K562 (cell line): ENCODE measurements around the gene CRADD. TPM values are rescaled to one million over a fixed set of nuclear protein-coding genes. Genes with fewer than 3 reads are reported as not detected.

ENCODE experiments used
- ATAC-seq: fragments of 200-7000 bp; cut with Tn5 transposase; 3 replicates; pipeline ENCODE4 v1.9.1; 2020; ENCODE audit warnings: moderate library complexity
- BruUV-seq: library from RNA; stranded (reverse); fragments of 400-500 nt; replicated peaks from 2 replicates; lab custom pipeline; 2021; lab: Mats Ljungman, UMichigan
- CTCF ChIA-PET: fragments of 300-600 bp; formaldehyde crosslinking; extraction: SDS; loops from one replicate; lab custom pipeline; 2021; ENCODE audit warnings: low intra/inter-chr PET ratio; lab: Yijun Ruan, JAX
- POLR2A ChIA-PET: fragments of 300-600, 350-650 bp; sonication (Branson Sonifier 250); formaldehyde crosslinking; extraction: SDS; loops from one replicate; lab custom pipeline; 2021; ENCODE audit warnings: antibody characterized with exemption, inconsistent platforms; lab: Yijun Ruan, JAX
- DNase-seq, 4 experiments: peaks; one replicate each; pipeline versions ENCODE4 v3.0.0 to v3.0.0-alpha.2; 2011 to 2018; ENCODE audit warnings: low spot score in 3 of 4, mixed read lengths in 3 of 4; ENCODE audit errors: extremely low read depth in 1 of 4
- FAIRE-seq: peaks from 2 replicates; lab custom pipeline; 2011; peaks lifted over from hg19 to GRCh38; lab: Jason Lieb, UNC
- H2AFZ ChIP-seq: 2 replicates; pipeline ENCODE4 v1.6.0; 2011; ENCODE audit warnings: low read depth, low read length, control low read depth, inconsistent platforms
- H3K27ac ChIP-seq: fragments of 200-600 bp; 3 replicates; pipeline ENCODE4 v1.8.0; 2011; ENCODE audit warnings: low read depth, mild to moderate bottlenecking, control low read depth, inconsistent platforms, low read length, moderate library complexity, mixed read lengths; ENCODE audit errors: extremely low read depth
- H3K27me3 ChIP-seq, 2 experiments: fragments of 300-600 bp in 1 of 2; 2 replicates in 1 of 2; 3 replicates in 1 of 2; pipeline versions ENCODE4 v1.6.0 to v1.8.0; 2011; ENCODE audit warnings: inconsistent platforms in 2 of 2, low read length in 2 of 2, mild to moderate bottlenecking in 1 of 2, mixed read lengths in 1 of 2, moderate library complexity in 1 of 2; ENCODE audit not compliant: control insufficient read depth in 2 of 2, insufficient read depth in 2 of 2
- H3K36me3 ChIP-seq: fragments of 300-600 bp; 3 replicates; pipeline ENCODE4 v1.8.0; 2011; ENCODE audit warnings: mild to moderate bottlenecking, low read length, inconsistent platforms; ENCODE audit not compliant: control insufficient read depth, insufficient read depth
- H3K4me1 ChIP-seq, 2 experiments: fragments of 200-600 bp in 1 of 2; replicated peaks in 1 of 2; 2 replicates in 1 of 2; 3 replicates in 1 of 2; pipeline versions ENCODE4 v1.5.1 to v1.8.0; 2011; ENCODE audit warnings: inconsistent platforms in 2 of 2, low read length in 2 of 2, mild to moderate bottlenecking in 1 of 2, mixed read lengths in 1 of 2, moderate library complexity in 1 of 2; ENCODE audit not compliant: control insufficient read depth in 2 of 2, insufficient read depth in 2 of 2
- H3K4me2 ChIP-seq: 2 replicates; pipeline ENCODE4 v1.6.1; 2011; ENCODE audit warnings: low read length, control low read depth, inconsistent platforms, mixed read lengths; ENCODE audit not compliant: insufficient read depth
- H3K4me3 ChIP-seq: fragments of 200-600 bp; sonication (generic), shearing (Covaris generic); 2 replicates; pipeline ENCODE4 v1.5.1; 2016; ENCODE audit warnings: control low read depth, inconsistent platforms
- H3K79me2 ChIP-seq: fragments of 200-600 bp; 3 replicates; pipeline ENCODE4 v1.8.0; 2011; ENCODE audit warnings: low read length, inconsistent platforms; ENCODE audit not compliant: control insufficient read depth, insufficient read depth
- H3K9ac ChIP-seq, 2 experiments: 2 replicates each; pipeline versions ENCODE4 v1.6.0 to v1.6.1; 2011; ENCODE audit warnings: low read depth in 2 of 2, low read length in 2 of 2, control low read depth in 1 of 2, inconsistent platforms in 1 of 2, mild to moderate bottlenecking in 1 of 2, mixed read lengths in 1 of 2; ENCODE audit not compliant: insufficient read depth in 1 of 2
- H3K9me1 ChIP-seq: one replicate; pipeline ENCODE4 v1.6.0; 2011; ENCODE audit warnings: inconsistent platforms, mild to moderate bottlenecking, low read length, moderate library complexity; ENCODE audit not compliant: control insufficient read depth, insufficient read depth
- H3K9me3 ChIP-seq: replicated peaks from 2 replicates; pipeline ENCODE4 v1.5.1; 2011; ENCODE audit warnings: low read depth, low read length, inconsistent platforms; ENCODE audit not compliant: control insufficient read depth, insufficient read depth
- H4K20me1 ChIP-seq: replicated peaks from 2 replicates; pipeline ENCODE4 v1.6.1; 2011; ENCODE audit warnings: low read length, inconsistent platforms, mixed read lengths; ENCODE audit not compliant: control insufficient read depth, insufficient read depth
- ATF1 ChIP-seq, 2 experiments: fragments of 450-650 bp in 1 of 2; IDR thresholded peaks; 2 replicates each; pipeline ENCODE4 v1.6.1; 2016; ENCODE audit warnings: missing compliant biosample characterization in 1 of 2, missing genetic modification characterization in 1 of 2
- RBM34 ChIP-seq: fragments of 200-400 bp; formaldehyde crosslinking; IDR thresholded peaks from 2 replicates; pipeline ENCODE4 v1.6.1; 2018; ENCODE audit warnings: low read length, borderline replicate concordance; ENCODE audit not compliant: insufficient read depth
- TAF7 ChIP-seq: fragments of 450-650 bp; IDR thresholded peaks from 2 replicates; pipeline ENCODE4 v1.6.1; 2016; ENCODE audit warnings: missing genetic modification characterization, missing compliant biosample characterization
- ZKSCAN1 ChIP-seq: fragments of 150-350 bp; IDR thresholded peaks from 2 replicates; pipeline ENCODE4 v1.6.1; 2016; ENCODE audit warnings: low read depth, low read length
- ZNF75A ChIP-seq: fragments of 450-650 bp; formaldehyde crosslinking; IDR thresholded peaks from 2 replicates; pipeline ENCODE4 v1.4.0; 2020; ENCODE audit warnings: mild to moderate bottlenecking
- WGBS: fragments of 100-300 bp; shearing (Covaris generic); methylation state at CpG from one replicate; pipeline ENCODE4 v1.1.6; 2016; ENCODE audit warnings: low coverage, mixed read lengths; ENCODE audit not compliant: insufficient coverage; ENCODE audit errors: missing lambda C conversion rate; 5-methylcytosine and 5-hydroxymethylcytosine counted together
- in situ Hi-C: fragments of 300-500 bp; cut with MboI; formaldehyde crosslinking; loops from 4 replicates; pipeline ENCODE4 v1.15.0; 2018; ENCODE audit warnings: inconsistent platforms, mixed read lengths
- intact Hi-C: fragments of 100-400 bp; cut with micrococcal nuclease; formaldehyde crosslinking; loops from 2 replicates; pipeline ENCODE4 v1.14.2; 2022
- polyA plus RNA-seq, 8 experiments: library from polyadenylated mRNA; depleted of rRNA in 4 of 8; stranded (reverse) in 5 of 8; unstranded in 3 of 8; fragments of >200 nt; fragmentation: Nextera tagmentation in 2 of 8; fragmentation: Illumina TruSeq in 1 of 8; extraction: Ambion mirVana in 2 of 8; extraction: Trizol in 1 of 8; gene quantifications; 2 replicates each; pipeline versions ENCODE4 v1.2.1 to v1.2.3, GENCODE V29; 2011 to 2014; ENCODE audit warnings: inconsistent platforms in 1 of 8, missing spikeins in 1 of 8
- total RNA-seq, 7 experiments: library from RNA; depleted of rRNA in 6 of 7; stranded (reverse); fragments of >200 nt in 6 of 7; fragmentation: Illumina TruSeq in 2 of 7; extraction: Trizol in 2 of 7; gene quantifications; 2 replicates each; pipeline versions ENCODE4 v1.2.1 to v1.2.3, GENCODE V29; 2011 to 2021; ENCODE audit warnings: low replicate concordance in 1 of 7
- TF ChIP-seq, protein P1 (sequence below): sonication (generic); IDR thresholded peaks from 2 replicates; pipeline ENCODE4 v1.6.1; 2016
- TF ChIP-seq, protein P2 (sequence below), 2 experiments: fragments of 450-650 bp; IDR thresholded peaks; 2 replicates each; pipeline ENCODE4 v1.6.1; 2018; ENCODE audit warnings: mild to moderate bottlenecking in 2 of 2, low read depth in 1 of 2; ENCODE audit not compliant: partially characterized antibody in 2 of 2
- TF ChIP-seq, protein P3 (sequence below): fragments of 450-650 bp; IDR thresholded peaks from 2 replicates; pipeline ENCODE4 v1.6.1; 2017; ENCODE audit warnings: mild to moderate bottlenecking, moderate library complexity

Gene CRADD
- total and polyA plus RNA-seq, 9 of the 15 experiments (the other 6 are each of a cell fraction or from before 2014, with no cell fraction given), result 20.5 to 41.1 (median 25.9) TPM

- no peaks in the 10 kb centered on the region for H3K79me2 ChIP-seq
- no TSS peak for BruUV-seq
- no peak for ATAC-seq
- TF ChIP-seq ATF1 (CRISPR knock-in tag; IDR thresholded peaks at IDR 0.05) (no peak), ATF1 (tag; IDR thresholded peaks at IDR 0.05) (no peak)
- TF ChIP-seq, protein P1, sequence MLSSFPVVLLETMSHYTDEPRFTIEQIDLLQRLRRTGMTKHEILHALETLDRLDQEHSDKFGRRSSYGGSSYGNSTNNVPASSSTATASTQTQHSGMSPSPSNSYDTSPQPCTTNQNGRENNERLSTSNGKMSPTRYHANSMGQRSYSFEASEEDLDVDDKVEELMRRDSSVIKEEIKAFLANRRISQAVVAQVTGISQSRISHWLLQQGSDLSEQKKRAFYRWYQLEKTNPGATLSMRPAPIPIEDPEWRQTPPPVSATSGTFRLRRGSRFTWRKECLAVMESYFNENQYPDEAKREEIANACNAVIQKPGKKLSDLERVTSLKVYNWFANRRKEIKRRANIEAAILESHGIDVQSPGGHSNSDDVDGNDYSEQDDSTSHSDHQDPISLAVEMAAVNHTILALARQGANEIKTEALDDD, result peak; percentile 55; the same call in 1 of the 2 replicates
- H3K36me3 ChIP-seq, result no peaks in the 10 kb centered on the region
- H3K9ac ChIP-seq, result no peak overlapping the region
- H4K20me1 ChIP-seq, result no peaks in the 10 kb centered on the region
- no peaks in the 10 kb centered on the region for H3K9me3 ChIP-seq
- no peak overlapping the region for H2AFZ ChIP-seq
- no peak overlapping the region for H3K4me3 ChIP-seq
- POLR2A ChIA-PET, result no interaction called here
- WGBS, result 55% methylated on average over 6 of the region's 6 CpGs
- in situ Hi-C loops, result no loop called here
- H3K4me2 ChIP-seq, result no peak overlapping the region
- no peaks in the 10 kb centered on the region for H3K4me1 ChIP-seq
- no peak for FAIRE-seq
- no peaks in the 10 kb centered on the region for H3K9me1 ChIP-seq
- intact Hi-C loops, result no loop called here
- no peaks in the 10 kb centered on the region for H3K27me3 ChIP-seq
- no peak overlapping the region for H3K27ac ChIP-seq
- CTCF ChIA-PET, result no interaction called here
- no peak for DNase-seq
Observed at GRCh38 chr12:93833946-93834345, 156.8 kb downstream of the CRADD start.

- H2AFZ ChIP-seq, result no peak overlapping the region
- H3K4me2 ChIP-seq, result no peak overlapping the region
- in situ Hi-C loops, result no loop called here
- ChIA-PET CTCF (no interaction called here), POLR2A (interaction anchor here (1.3 kb wide), 1 partner anchor 12 kb away, joined by 6 read pairs; no protein-coding TSS in a partner anchor)
- intact Hi-C loops, result no loop called here
- no peak overlapping the region for H3K27ac ChIP-seq
- FAIRE-seq, result no peak
- TF ChIP-seq, protein P2, sequence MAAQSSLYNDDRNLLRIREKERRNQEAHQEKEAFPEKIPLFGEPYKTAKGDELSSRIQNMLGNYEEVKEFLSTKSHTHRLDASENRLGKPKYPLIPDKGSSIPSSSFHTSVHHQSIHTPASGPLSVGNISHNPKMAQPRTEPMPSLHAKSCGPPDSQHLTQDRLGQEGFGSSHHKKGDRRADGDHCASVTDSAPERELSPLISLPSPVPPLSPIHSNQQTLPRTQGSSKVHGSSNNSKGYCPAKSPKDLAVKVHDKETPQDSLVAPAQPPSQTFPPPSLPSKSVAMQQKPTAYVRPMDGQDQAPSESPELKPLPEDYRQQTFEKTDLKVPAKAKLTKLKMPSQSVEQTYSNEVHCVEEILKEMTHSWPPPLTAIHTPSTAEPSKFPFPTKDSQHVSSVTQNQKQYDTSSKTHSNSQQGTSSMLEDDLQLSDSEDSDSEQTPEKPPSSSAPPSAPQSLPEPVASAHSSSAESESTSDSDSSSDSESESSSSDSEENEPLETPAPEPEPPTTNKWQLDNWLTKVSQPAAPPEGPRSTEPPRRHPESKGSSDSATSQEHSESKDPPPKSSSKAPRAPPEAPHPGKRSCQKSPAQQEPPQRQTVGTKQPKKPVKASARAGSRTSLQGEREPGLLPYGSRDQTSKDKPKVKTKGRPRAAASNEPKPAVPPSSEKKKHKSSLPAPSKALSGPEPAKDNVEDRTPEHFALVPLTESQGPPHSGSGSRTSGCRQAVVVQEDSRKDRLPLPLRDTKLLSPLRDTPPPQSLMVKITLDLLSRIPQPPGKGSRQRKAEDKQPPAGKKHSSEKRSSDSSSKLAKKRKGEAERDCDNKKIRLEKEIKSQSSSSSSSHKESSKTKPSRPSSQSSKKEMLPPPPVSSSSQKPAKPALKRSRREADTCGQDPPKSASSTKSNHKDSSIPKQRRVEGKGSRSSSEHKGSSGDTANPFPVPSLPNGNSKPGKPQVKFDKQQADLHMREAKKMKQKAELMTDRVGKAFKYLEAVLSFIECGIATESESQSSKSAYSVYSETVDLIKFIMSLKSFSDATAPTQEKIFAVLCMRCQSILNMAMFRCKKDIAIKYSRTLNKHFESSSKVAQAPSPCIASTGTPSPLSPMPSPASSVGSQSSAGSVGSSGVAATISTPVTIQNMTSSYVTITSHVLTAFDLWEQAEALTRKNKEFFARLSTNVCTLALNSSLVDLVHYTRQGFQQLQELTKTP (IDR thresholded peaks at IDR 0.05; ENCODE audit: low read depth in 1 of 2, partially characterized antibody in 2 of 2), result no peak
- TF ChIP-seq TAF7 (tag) (no peak), ZKSCAN1 (peak; percentile 65; the same call in 1 of the 2 replicates), RBM34 (no peak), ZNF75A (no peak)
- TF ChIP-seq, protein P3, sequence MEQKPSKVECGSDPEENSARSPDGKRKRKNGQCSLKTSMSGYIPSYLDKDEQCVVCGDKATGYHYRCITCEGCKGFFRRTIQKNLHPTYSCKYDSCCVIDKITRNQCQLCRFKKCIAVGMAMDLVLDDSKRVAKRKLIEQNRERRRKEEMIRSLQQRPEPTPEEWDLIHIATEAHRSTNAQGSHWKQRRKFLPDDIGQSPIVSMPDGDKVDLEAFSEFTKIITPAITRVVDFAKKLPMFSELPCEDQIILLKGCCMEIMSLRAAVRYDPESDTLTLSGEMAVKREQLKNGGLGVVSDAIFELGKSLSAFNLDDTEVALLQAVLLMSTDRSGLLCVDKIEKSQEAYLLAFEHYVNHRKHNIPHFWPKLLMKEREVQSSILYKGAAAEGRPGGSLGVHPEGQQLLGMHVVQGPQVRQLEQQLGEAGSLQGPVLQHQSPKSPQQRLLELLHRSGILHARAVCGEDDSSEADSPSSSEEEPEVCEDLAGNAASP, result no peak
- H3K4me1 ChIP-seq, result no peaks in the 10 kb centered on the region
- WGBS, result 75% methylated on average over 7 of the region's 7 CpGs
- H3K9ac ChIP-seq, result no peak overlapping the region
- BruUV-seq, result no TSS peak
- no peak overlapping the region for H3K4me3 ChIP-seq
- H3K79me2 ChIP-seq, result no peaks in the 10 kb centered on the region
- no peaks in the 10 kb centered on the region for H4K20me1 ChIP-seq
- no peak for ATAC-seq
- H3K9me1 ChIP-seq, result no peaks in the 10 kb centered on the region
- H3K36me3 ChIP-seq, result peaks cover 2% of the 10 kb centered on the region; the same call in 1 of the 3 replicates
- DNase-seq, result no peak
- no peaks in the 10 kb centered on the region for H3K27me3 ChIP-seq
- no peaks in the 10 kb centered on the region for H3K9me3 ChIP-seq
Observed at GRCh38 chr12:93836620-93837260, 159.6 kb downstream of the CRADD start.
